Measurements from ENCODE around the gene WASHC2C. TPM values are rescaled to one million over a fixed set of nuclear protein-coding genes. Genes with fewer than 3 reads are reported as not detected.
"Not testable (repeated sequence)": the region's sequence is repeated elsewhere in the genome, so short reads cannot be mapped to it uniquely, and the experiment has no call there.

Gene WASHC2C
- total RNA-seq, 2 donors from 2014 or later, result 33.8 to 43.3 TPM

DNA sequence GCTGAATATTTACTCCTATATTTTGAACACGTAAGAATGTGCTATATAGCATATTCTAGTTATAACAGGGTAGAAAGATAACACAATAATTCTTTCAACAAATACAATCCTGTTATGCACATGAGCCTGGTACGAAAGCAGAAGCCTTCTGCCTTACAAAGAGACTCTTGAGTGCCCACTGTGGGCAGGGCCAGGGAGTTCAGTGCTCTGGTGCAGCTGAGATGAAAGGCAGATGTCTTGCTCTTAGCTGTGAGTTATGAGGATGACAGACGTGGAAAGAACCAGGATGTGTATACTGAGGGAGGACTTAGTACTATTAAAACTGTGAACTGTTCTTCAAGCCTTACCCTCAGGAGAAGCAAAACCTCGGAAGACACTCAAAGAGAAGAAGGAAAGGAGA is 24.1 kb downstream of the WASHC2C start:
- not testable (repeated sequence) for H3K27ac Mint-ChIP-seq; H3K4me3 Mint-ChIP-seq; H3K9me3 Mint-ChIP-seq; H3K27me3 Mint-ChIP-seq; ATAC-seq (replicated peaks); H3K4me1 Mint-ChIP-seq
- peaks cover 42% of the 10 kb centered on the region for H3K36me3 Mint-ChIP-seq (ENCODE audit: low read depth)

GRCh38 chr10:45752210-45752609 is 25.1 kb downstream of the WASHC2C start:
- H3K9me3 Mint-ChIP-seq; ATAC-seq (replicated peaks); H3K4me3 Mint-ChIP-seq; H3K4me1 Mint-ChIP-seq; H3K27me3 Mint-ChIP-seq; H3K27ac Mint-ChIP-seq: not testable (repeated sequence)
- peaks cover 32% of the 10 kb centered on the region for H3K36me3 Mint-ChIP-seq (ENCODE audit: low read depth)

DNA sequence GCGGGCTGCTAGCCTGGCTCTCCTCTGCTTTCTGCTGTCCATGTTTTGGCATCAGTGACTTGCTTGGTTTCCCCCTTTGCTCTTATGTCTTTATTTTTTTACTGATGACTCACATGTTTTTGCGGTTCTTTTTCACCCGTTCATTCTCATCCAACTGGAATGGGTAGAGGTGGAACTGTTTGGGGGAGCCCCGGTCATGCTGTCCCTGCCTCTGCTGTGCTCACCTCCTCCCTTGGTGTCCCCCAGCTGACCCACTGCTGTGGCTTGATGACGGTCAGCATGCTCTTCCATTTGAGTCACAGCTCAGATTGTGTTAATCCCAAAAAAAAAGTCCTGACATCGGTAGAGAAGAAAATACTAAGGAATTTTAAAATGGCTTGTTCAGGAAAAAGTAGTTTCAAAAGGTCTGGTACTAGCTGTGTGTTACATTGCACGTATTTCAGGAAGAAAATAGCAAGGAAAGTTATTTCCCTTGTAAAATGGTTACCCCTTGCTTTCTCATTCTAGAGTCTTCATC is 27.0 kb downstream of the WASHC2C start:
- peaks cover 47% of the 10 kb centered on the region for H3K36me3 Mint-ChIP-seq (ENCODE audit: low read depth)
- H3K27me3 Mint-ChIP-seq; H3K4me1 Mint-ChIP-seq; H3K9me3 Mint-ChIP-seq; H3K4me3 Mint-ChIP-seq; ATAC-seq (replicated peaks); H3K27ac Mint-ChIP-seq: not testable (repeated sequence)

DNA sequence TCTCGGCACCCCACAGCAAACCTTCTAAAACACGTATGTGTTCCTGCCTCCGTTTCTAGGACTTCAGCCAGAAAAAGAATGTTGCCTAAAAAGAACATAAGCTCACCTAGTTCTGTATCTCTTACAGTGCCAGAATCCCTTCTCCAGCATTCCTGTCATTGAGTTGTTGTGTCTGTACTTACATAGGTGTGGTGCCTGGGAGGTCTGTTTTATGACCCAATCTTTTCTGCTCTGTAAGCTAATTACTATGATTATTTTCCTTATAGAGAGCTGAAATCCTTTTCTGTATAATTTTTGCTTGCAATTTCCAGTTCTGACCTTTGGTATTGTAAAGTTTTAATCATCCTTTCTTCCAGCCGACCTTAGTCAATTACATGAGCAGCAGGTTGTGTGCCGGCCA is 28.0 kb downstream of the WASHC2C start:
- peaks cover 47% of the 10 kb centered on the region for H3K36me3 Mint-ChIP-seq (ENCODE audit: low read depth)
- H3K4me1 Mint-ChIP-seq; H3K9me3 Mint-ChIP-seq; H3K4me3 Mint-ChIP-seq; ATAC-seq (replicated peaks); H3K27ac Mint-ChIP-seq; H3K27me3 Mint-ChIP-seq: not testable (repeated sequence)

DNA sequence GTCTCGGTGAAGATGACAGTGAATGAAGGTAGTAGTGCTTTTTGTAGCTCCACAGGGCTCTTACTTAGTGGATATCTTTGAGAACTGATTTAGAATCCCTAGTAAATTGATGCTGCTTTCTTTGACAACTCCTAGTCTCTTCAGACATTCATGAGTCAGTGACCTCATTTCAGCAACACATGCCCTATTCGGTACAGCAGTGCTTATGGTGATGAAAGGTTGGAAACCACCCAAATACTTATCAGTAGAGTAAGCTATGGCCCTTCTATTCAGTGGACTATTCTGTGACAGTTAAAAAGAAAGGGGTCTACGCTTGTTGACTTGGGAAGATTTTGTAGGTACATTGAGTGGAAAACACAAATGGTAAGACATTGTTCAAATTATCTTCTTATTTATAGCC is 29.0 kb downstream of the WASHC2C start:
- H3K27me3 Mint-ChIP-seq; H3K4me3 Mint-ChIP-seq; ATAC-seq (replicated peaks); H3K9me3 Mint-ChIP-seq; H3K4me1 Mint-ChIP-seq; H3K27ac Mint-ChIP-seq: not testable (repeated sequence)
- H3K36me3 Mint-ChIP-seq (ENCODE audit: low read depth), result peaks cover 42% of the 10 kb centered on the region

DNA sequence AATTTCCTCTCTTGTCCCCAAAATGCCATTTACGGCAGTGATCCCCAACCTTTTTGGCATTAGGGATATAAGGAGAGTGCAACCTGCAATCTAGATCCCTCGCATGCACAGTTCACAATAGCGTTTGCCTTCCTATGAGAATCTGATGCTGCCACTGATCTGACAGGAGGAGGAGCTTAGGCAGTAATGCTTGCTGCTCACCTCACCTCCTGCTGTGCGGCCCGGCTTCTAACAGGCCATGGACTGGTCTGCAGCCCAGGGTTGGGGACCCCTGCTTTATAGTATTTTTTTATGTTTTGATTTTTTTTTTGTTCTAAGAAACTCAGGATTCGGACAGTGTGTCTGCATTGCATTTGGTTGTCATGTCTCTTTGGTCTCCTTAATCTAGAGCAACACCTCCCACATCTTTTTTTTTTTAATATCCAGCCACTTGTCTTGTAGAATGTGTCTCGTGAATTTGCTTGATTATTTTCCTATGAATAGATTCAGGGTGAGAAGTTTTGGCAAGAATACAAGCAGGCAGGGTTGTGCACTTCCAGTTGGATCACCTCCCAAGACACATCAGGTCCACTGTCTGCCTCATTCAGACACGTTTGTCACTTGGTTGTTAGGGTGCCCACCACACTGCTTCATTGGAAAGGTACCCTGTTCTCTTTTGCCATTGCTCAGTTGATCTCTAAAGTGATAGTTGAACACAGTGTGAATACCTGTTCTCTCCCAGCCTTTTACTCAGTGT is 30.8 kb downstream of the WASHC2C start:
- not testable (repeated sequence) for H3K4me3 Mint-ChIP-seq; H3K27ac Mint-ChIP-seq; H3K27me3 Mint-ChIP-seq; H3K4me1 Mint-ChIP-seq; ATAC-seq (replicated peaks); H3K9me3 Mint-ChIP-seq
- H3K36me3 Mint-ChIP-seq (ENCODE audit: low read depth), result peaks cover 37% of the 10 kb centered on the region

GRCh38 chr10:45761622-45762021 is 34.6 kb downstream of the WASHC2C start:
- H3K9me3 Mint-ChIP-seq; ATAC-seq (replicated peaks); H3K27me3 Mint-ChIP-seq; H3K4me1 Mint-ChIP-seq; H3K4me3 Mint-ChIP-seq; H3K27ac Mint-ChIP-seq: not testable (repeated sequence)
- H3K36me3 Mint-ChIP-seq (ENCODE audit: low read depth), result peaks cover 25% of the 10 kb centered on the region

- H3K27ac Mint-ChIP-seq; H3K4me3 Mint-ChIP-seq; ATAC-seq (replicated peaks); H3K27me3 Mint-ChIP-seq; H3K9me3 Mint-ChIP-seq; H3K4me1 Mint-ChIP-seq: not testable (repeated sequence)
- peaks cover 21% of the 10 kb centered on the region for H3K36me3 Mint-ChIP-seq (ENCODE audit: low read depth)
These were observed 36.0 kb downstream of the WASHC2C start for GRCh38 chr10:45763037-45763436.

DNA sequence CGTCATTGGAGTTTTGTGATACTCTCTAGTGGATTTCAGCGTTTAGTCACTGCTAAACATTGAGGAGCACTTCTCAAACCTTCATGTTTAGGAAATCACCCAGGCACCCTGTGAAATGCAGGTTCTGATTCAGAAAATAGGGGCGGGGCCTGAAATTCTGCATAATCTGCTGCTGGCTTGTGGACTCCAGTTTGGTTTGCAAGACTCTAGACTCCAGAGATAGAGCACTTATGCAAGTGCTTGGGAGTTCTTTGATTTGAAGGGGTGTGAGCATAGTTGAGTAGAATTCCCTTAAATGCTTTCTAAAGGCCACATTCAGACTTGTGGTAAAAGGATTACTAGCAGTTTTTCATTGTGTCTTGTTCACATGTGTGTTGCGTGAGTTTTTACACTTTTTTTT is 41.3 kb downstream of the WASHC2C start:
- not testable (repeated sequence) for H3K27ac Mint-ChIP-seq; ATAC-seq (replicated peaks); H3K27me3 Mint-ChIP-seq; H3K9me3 Mint-ChIP-seq; H3K4me1 Mint-ChIP-seq; H3K4me3 Mint-ChIP-seq
- peaks cover 31% of the 10 kb centered on the region for H3K36me3 Mint-ChIP-seq (ENCODE audit: low read depth)

DNA sequence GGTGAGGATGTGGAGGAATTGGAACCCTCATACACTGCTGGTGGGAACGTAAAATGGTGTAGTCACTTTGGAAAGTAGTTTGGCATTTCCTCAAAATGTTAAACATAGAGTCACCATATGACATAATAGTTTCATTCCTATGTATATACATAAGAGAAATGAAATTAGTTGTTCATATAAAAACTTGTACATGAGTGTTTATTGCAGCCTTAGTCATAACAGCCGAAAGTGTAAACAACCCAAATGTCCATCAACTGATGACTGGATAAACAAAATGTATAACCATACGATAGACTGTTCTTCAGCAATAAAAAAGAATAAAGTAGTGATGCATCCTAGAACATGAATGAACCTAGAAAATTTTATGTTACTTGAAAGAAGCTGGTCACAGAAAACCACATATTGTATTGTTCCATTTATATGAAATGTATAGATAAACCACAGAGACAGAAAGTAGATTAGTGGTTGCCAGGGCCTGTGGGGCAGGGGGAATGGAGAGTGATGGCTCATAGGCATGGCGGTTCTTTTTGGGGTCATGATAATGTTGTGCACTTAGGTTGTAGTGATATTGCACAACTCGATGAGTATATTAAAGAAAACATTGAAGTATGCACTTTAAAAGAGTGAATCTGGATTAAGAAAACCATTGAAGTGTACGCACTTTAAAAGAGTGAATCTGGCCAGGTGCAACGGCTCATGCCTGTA is 44.8 kb downstream of the WASHC2C start:
- H3K9me3 Mint-ChIP-seq, H3K27me3 Mint-ChIP-seq, H3K4me3 Mint-ChIP-seq, H3K4me1 Mint-ChIP-seq, H3K27ac Mint-ChIP-seq: not testable (repeated sequence)
- peaks cover 38% of the 10 kb centered on the region for H3K36me3 Mint-ChIP-seq (ENCODE audit: low read depth)
- ATAC-seq (replicated peaks), result peak; percentile 70

DNA sequence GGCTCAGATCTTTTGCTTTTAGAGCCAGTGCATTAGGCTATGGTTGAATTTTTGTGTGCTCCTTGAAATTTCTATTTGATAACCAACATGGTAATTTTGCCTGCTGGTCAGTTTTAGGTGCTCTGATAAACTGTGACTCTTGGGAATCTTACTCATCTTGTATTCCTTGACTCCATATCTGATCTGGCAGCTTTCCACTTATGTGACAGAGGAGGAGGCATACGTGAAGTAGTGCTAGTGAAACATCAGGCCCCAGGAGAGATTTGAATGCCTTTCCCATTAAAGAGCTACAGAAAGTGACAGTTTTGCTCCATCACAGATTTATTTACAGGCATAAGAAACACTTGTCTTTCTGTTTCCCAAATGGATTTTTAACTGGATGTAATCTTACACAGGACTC is 59.2 kb downstream of the WASHC2C start:
- not testable (repeated sequence) for ATAC-seq (replicated peaks)

GRCh38 chr10:45787212-45787741 is 60.2 kb downstream of the WASHC2C start:
- not testable (repeated sequence) for H3K27me3 Mint-ChIP-seq; ATAC-seq (replicated peaks); H3K4me3 Mint-ChIP-seq; H3K27ac Mint-ChIP-seq; H3K9me3 Mint-ChIP-seq; H3K4me1 Mint-ChIP-seq
- peaks cover 70% of the 10 kb centered on the region for H3K36me3 Mint-ChIP-seq (ENCODE audit: low read depth)

More for the DNA sequence above, 59.2 kb downstream of the WASHC2C start:
- not testable (repeated sequence) for H3K27ac Mint-ChIP-seq, H3K4me1 Mint-ChIP-seq, H3K27me3 Mint-ChIP-seq, H3K9me3 Mint-ChIP-seq, H3K4me3 Mint-ChIP-seq
- H3K36me3 Mint-ChIP-seq (ENCODE audit: low read depth), result peaks cover 59% of the 10 kb centered on the region

GRCh38 chr10:45789991-45790390 is 62.9 kb downstream of the WASHC2C start:
- not testable (repeated sequence) for H3K4me1 Mint-ChIP-seq; H3K9me3 Mint-ChIP-seq; H3K27me3 Mint-ChIP-seq; ATAC-seq (replicated peaks); H3K4me3 Mint-ChIP-seq; H3K27ac Mint-ChIP-seq
- peaks cover 89% of the 10 kb centered on the region for H3K36me3 Mint-ChIP-seq (ENCODE audit: low read depth)

DNA sequence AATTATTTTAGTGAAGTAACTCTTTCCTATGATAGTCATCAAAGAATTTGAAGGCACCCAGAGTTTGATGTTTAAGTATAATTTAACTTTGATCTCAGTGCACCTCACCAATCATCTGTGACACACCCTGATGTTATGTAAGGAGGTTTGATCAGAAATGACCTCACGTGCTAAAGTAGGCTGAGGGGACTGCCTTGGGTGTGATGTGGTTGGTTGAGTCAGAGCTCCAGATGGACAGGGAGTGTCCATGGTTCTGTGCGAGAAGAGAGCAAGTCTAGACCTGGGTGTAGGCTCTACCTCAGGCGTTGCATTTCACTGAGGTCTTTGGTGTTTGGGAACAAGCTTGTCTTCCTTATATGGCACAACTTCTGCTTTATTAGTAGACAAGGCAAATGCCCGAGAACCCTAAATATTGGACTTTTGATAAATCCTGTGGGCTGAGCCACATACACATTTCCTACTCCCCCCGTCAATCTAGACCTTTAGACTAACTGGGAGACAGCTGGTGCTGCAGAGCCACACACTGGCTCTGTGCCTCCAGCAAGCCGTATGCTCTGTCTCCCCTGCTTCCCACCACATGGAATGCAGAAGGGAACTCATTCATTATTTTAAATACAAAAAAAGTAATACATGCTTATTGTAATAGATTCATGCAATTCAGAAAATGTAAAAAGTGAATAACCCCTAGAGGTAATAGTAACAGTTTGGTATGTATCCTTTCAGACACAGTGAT is 63.8 kb downstream of the WASHC2C start:
- not testable (repeated sequence) for H3K27ac Mint-ChIP-seq; ATAC-seq (replicated peaks); H3K4me3 Mint-ChIP-seq; H3K4me1 Mint-ChIP-seq; H3K27me3 Mint-ChIP-seq; H3K9me3 Mint-ChIP-seq
- H3K36me3 Mint-ChIP-seq (ENCODE audit: low read depth), result peaks cover 81% of the 10 kb centered on the region

Data from activated T-helper 17 cell treated with anti-CD3 and anti-CD28 coated beads, Interleukin-2, amount 50 U/mL, for 72 hours (primary cell).